Medulla oblongata (tissue), 1 donor: Measurements from ENCODE around the gene RCBTB2.
"Not testable (repeated sequence)": the region's sequence is repeated elsewhere in the genome, so short reads cannot be mapped to it uniquely, and the experiment has no call there.

Experiments
- DNase-seq: peaks from one replicate; pipeline ENCODE4 v3.0.0-alpha.2; 2015; ENCODE audit errors: extremely low spot score

RCBTB2 gene

DNA sequence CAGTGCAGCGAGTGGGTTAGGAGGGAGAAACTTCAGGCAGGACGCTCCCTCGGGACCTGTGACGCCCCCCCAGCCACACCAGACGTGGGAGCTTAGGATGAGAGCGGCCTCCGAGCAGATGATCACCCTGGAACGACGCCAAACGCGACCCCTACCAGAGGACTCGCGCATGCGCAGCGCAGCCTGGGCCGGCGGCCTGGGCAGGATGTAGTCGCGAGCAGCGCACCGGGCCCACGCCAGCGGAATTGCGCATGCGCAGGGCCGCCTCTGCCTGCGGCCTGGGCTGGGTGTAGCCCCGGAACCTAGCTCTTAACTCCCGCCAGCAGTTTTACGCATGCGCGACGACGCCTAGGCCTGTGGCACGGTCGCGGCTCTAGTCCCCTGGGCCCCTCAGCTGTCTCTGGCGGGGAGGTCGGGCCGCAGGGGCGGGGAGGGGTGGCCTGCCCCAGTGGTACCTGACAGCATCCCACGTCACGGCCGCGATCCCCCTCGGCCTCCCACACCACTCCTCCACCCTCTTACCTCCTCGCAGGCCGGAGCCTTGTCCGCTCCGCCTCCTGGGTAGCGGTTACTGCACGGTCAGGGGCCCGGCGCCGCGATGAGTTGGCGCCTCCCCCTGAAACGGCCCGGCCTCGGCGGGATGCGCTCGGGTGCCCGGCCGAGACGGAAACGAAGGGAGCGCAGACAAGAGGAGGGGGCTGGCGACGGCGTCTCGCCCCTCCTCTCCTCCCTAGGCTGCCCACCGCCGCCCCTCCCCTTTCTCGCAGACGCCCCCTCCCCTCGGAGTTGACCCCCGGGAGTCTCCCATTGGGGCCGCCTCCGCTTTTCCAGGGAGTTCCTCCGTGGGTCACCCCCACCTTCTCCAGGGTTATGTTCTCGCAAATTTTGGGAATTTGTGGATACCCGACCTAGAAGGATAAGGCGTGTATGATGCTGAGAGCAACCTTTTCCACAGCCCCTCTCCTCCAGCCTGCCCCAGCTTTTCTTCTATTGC lies at the start of gene RCBTB2:
Gene RCBTB2 (minus strand): TSS at position 575 of the 994 bp plus-strand sequence. CDS start 11,141 bp downstream, outside the sequence.
- DNase-seq, result peak; percentile 98

DNA sequence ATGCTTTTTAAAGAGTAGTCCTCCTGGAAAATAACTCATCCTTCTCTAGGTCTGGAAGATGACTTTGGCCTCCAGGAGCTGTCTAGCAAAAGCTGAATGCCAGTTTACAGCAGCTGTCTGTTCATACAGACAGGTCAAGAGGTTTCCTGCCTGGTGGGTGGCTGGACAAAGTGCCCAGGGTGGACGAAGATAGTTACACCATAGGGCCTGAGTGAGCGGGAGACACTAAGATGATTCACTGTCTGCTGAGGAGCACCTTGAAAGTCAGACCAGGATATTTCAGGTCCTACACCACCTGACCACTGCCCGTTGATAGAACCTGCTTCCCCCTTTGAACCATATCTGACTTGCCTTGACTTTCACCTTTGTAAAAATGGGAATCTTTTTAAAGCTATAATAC lies 49.2 kb upstream of the RCBTB2 start:
- no peak for DNase-seq

DNA sequence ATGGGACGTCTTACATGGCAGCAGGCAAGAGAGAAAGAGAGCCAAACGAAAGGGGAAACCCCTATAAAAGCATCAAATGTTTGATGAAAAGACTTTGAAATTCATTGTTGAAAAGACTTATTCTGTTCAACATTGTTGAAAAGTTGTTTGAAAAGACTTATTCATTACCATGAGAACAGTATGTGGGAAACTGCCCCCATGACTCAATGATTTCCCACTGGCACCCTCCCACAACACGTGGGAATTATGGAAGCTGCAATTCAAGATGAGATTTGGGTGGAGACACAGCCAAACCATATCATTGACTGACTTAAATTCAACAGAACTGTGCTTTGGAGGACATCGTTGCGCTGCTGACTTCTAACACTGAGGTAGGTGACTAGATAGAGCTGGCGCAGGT lies 48.0 kb upstream of the RCBTB2 start:
- DNase-seq, result no peak

GRCh38 chr13:48580185-48580803 lies 47.4 kb upstream of the RCBTB2 start:
- DNase-seq, result peak; percentile 92

- not testable (repeated sequence) for DNase-seq
Observed at GRCh38 chr13:48579919-48580180, 47.0 kb upstream of the RCBTB2 start.

DNA sequence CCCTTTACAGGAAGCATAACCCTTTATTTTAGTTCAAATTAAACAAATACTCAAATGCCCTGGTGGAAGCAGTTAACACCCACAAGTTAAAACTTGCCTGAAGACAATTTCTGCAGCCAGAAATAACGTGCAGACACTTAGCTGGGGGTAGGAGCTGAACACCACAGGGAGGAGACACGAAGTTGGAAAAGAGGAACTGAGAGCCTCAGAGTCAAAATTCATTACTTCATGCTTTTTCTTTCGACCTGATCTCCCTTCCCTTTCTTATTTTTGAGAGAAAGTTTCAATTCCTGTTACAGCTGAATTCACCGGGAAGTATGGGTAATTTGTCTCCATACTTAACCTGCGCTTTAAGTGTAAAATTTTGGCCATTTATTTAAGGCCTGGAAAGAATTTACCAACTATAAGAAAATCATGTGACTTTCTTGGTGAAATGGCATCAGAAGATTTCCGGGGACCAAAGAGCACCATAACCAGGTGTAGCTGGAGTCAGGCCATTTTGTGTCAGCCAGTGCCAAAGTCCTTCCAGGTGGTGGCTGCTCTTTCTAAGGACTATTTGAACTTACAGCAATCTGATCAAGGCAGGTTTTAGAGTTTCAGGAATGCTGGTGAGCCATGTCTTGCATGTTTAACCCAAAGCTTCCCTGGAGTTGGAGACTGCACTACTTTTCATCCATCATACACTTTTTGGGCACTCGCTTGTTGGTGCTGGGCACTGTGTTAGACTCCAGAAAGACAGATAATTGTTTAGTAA lies 46.5 kb upstream of the RCBTB2 start:
- peak; percentile 83 for DNase-seq

GRCh38 chr13:48578516-48579164 lies 45.8 kb upstream of the RCBTB2 start:
- no peak for DNase-seq

GRCh38 chr13:48576448-48577010 lies 43.6 kb upstream of the RCBTB2 start:
- DNase-seq, result no peak

DNA sequence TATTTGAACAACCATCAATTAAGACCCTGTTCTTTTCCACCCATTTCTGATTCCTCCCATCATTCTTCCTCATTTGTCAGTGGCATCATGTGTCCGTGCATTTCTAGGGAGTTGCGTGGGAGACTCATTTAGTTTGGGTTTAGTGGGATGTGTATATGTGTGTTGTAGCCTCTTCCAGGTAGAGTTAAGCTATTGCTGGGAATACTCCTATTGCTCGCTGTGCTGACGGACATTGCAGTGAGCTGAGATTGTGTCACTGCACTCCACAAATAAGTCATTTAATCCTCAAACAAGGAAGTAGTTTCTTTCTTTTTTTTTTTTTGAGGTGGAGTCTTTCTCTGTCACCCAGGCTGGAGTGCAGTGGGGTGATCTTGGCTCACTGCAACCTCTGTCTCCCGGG lies 42.2 kb upstream of the RCBTB2 start:
- DNase-seq, result no peak

DNA sequence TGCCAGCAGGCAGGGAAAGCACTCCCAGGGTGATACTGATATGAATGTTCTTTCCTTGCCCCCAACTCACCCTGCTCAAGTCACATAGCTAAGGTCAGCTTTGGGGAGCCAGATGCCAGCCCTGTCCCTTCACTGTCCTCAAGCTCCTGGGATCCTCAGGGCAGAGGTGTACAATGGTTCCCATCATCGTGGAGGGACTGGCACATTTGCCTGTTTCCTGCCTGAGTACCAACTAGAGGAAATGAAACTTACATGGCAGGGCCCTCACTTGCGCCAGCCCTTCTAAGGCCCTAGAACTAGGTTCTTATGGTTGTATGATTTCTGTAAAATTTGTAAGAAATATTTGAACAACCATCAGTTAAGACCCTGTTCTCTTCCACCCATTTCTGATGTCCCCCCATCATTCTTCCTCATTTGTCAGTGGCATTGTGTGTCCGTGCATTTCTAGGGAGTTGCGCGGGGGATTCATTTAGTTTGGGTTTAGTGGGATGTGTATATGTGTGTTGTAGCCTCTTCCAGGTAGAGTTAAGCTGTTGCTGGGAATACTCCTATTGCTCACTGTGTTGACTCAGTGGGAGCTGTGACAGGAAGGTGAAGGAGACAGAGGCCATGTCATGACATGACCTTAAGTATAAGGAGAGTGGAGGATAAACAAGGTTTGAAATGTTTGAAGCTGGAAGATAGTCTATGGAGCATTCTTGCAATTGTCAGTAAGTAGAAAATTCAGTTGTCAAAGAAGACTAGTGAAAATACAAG lies 41.3 kb upstream of the RCBTB2 start:
- no peak for DNase-seq

DNA sequence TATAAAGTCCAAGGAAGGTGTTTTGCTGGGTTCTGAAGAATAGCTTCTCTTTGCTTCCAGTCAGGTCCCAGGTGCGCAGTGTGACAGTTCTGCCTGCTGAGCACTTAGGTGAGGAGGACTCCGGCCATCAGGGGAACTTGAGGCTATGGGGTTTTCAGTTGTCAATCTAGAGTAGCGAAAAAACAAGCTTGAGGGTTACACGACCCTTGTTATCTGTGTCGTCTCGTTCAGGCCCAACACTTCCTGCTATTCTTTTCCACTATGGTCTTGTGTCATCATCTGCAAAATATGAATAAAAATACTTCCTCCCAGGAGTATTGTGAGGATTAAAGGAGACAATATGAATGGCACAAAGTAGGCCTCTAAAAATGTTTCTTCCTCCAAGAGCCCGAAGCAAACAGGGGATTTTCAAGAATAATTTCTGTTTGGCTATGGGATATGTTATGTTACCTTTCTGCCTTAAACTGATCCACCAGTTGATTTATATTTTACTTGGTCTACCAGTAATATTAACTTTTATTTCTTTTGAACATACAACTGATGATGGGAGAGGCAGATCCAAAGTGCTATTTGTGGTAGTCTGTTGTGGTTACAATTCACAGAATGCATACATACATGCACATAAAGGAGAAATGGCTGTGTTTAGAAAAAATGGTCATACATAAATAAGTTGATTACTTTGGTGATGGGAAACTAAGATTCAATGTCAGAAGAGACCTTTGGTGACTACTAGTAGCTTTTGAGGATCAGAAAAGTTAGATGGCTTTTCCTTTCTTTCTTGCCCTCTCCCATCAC lies 40.5 kb upstream of the RCBTB2 start:
- DNase-seq, result no peak

DNA sequence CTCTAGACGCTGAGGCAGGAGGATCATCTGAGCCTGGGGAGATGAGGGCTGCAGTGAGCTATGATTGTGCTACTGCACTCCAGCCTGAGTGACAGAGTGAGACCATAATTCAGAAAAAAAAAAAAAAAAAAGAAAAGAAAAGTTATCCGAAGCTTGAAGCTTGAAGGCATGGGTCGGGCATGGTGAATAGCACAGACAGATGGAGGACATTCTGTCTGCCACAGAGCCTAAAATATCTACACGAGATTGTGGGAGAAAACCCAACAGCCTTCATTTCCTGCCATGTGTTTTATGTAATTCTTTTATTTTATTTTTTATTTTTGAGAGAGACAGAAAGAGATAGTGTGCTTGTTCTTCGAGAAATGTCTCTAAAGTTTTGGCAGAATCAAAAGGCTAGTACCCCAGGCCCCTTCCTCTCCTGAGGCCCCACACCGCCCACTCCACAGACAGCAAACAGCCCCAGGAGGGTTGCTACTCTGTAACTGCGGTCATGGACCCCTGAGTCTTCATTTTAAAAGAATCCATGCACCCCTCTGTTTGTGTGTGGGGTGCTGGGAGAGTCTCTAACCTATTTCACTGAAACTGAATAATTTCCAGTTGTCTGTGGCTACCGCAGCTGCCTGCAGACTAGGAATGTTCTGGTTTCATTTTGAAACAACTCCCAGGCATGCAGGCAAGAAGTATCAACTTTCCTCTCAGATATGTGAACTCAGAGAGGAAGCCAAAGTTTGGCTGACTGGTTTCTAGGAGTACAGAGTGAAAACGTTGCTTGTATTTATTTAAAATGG lies 38.4 kb upstream of the RCBTB2 start:
- peak; percentile 78 for DNase-seq

GRCh38 chr13:48570216-48570828 lies 37.4 kb upstream of the RCBTB2 start:
- DNase-seq, result peak; percentile 50

GRCh38 chr13:48569104-48569666 lies 36.3 kb upstream of the RCBTB2 start:
- no peak for DNase-seq

GRCh38 chr13:48568370-48569103 lies 35.7 kb upstream of the RCBTB2 start:
- no peak for DNase-seq

GRCh38 chr13:48567515-48568369 lies 34.9 kb upstream of the RCBTB2 start:
- DNase-seq, result peak; percentile 66

DNA sequence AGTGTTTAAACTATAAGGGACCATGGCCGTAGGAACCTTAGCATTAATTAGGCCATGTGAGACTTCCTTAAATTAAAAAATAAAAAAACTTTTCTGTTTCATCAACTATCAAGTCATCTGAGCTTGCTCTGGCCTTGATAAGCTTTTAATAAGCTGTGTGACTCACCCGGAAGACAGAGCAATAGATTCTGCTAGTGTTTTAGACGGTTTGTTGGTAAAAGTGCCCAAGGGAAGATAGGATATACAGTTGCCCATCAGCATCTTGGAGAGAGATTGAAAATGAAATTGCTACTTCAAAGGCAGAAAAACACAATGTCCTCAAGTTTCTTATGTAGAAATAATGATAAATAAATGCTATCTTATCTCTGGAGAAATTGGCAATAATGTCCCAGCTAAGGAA lies 31.2 kb upstream of the RCBTB2 start:
- DNase-seq, result no peak
